Mucosa of rectum (tissue), 2 donors: Measurements from ENCODE around the gene MAPK11.

Source experiments
- H3K27ac ChIP-seq, 2 donors: one replicate each; pipeline ENCODE4 v1.7.0; 2013; ENCODE audit warnings: inconsistent platforms in 2 of 2, low read depth in 2 of 2, low read length in 2 of 2
- H3K27me3 ChIP-seq, 2 donors: one replicate each; pipeline ENCODE4 v1.7.0; 2013; ENCODE audit warnings: low read length in 2 of 2; ENCODE audit not compliant: control insufficient read depth in 2 of 2, insufficient read depth in 2 of 2
- H3K36me3 ChIP-seq, 2 donors: one replicate each; pipeline ENCODE4 v1.7.0; 2013; ENCODE audit warnings: low read length in 2 of 2; ENCODE audit not compliant: control insufficient read depth in 2 of 2, insufficient read depth in 2 of 2
- H3K4me1 ChIP-seq, 2 donors: one replicate each; pipeline ENCODE4 v1.7.0; 2013; ENCODE audit warnings: low read length in 2 of 2, mild to moderate bottlenecking in 1 of 2; ENCODE audit not compliant: control insufficient read depth in 2 of 2, insufficient read depth in 2 of 2
- H3K4me3 ChIP-seq, 2 donors: one replicate each; pipeline ENCODE4 v1.7.0; 2013; ENCODE audit warnings: low read length in 2 of 2
- H3K9ac ChIP-seq, 2 donors: one replicate each; pipeline ENCODE4 v1.7.0; 2013; ENCODE audit warnings: low read length in 2 of 2, low read depth in 1 of 2, mild to moderate bottlenecking in 1 of 2
- H3K9me3 ChIP-seq, 2 donors: one replicate each; pipeline ENCODE4 v1.7.0; 2013; ENCODE audit warnings: low read length in 2 of 2; ENCODE audit not compliant: control insufficient read depth in 2 of 2
- donor health status: healthy.
- donor health status: Normal muscosa, but diverticular disease.

Gene MAPK11

GRCh38 chr22:50269970-50270665 lies at the start of gene MAPK11:
Gene MAPK11, minus strand, starts transcription at chr22:50270380. Its CDS starts 88 bp downstream, at chr22:50270292.
- H3K4me3 ChIP-seq = peak within 1 kb of the TSS; percentile 35 to 60
- peak within 1 kb of the TSS in 1 of 2 donors; percentile 26 for H3K9ac ChIP-seq
- H3K36me3 ChIP-seq = peaks cover 2 to 5% of the 10 kb centered on the region in 2 donors
- H3K27ac ChIP-seq = peak within 1 kb of the TSS in 1 of 2 donors; percentile 9
- peaks cover 18 to 19% of the 10 kb centered on the region in 2 donors for H3K4me1 ChIP-seq
- no peaks in the 10 kb centered on the region for H3K9me3 ChIP-seq
- peaks cover 4 to 6% of the 10 kb centered on the region in 2 donors for H3K27me3 ChIP-seq

DNA sequence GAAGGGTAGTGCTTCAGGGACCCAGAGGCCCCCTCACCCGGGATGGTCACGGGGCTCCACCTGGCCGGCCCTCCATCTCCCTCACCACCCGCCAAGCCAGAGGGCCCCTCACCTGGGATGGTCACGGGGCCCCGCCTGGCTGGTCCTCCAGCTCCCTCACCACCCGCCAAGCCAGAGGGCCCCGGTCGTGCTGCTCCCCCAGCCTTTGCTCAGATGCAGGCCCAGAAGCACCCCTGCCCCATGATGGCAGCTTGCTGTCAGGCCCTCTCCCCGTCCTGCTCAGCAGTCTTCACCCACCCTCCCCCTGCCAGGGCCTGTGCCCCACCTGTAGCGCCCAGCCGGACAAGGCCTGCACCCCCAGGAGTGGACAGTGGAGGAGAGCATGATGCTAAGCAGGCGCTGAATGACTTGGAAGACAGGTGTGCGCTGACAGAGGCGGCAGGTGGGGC lies 49.3 kb upstream of the MAPK11 start:
- Histone ChIP-seq H3K27me3 (no peaks in the 10 kb centered on the region), H3K4me3 (no peak overlapping the region), H3K27ac (no peak overlapping the region), H3K9ac (no peak overlapping the region), H3K9me3 (no peaks in the 10 kb centered on the region), H3K4me1 (peaks cover 3 to 6% of the 10 kb centered on the region in 2 donors), H3K36me3 (no peaks in the 10 kb centered on the region)

- Histone ChIP-seq H3K9me3 (no peaks in the 10 kb centered on the region), H3K27me3 (no peaks in the 10 kb centered on the region), H3K4me3 (no peak overlapping the region), H3K4me1 (peaks cover 10 to 11% of the 10 kb centered on the region in 2 donors), H3K9ac (no peak overlapping the region), H3K36me3 (no peaks in the 10 kb centered on the region), H3K27ac (no peak overlapping the region)
Observed at GRCh38 chr22:50318698-50319411, 48.7 kb upstream of the MAPK11 start.

DNA sequence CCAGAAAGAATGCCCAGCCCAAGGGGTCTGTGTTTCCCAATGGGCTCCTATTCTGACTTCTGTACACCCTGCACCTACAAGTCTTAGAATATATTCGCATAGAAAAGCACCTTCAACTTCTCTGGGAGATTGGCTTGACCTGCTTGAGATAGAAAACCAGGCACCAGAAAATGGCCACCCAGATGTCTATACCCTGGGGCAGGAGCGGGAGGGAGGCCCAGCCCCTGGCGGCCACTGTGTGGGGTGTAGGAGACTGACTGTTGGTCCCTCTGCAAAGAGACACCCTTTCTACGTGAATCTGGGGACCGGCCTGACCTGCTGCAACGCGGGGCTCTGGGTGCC lies 48.1 kb upstream of the MAPK11 start:
- H3K9me3 ChIP-seq = no peaks in the 10 kb centered on the region
- no peak overlapping the region for H3K9ac ChIP-seq
- H3K4me3 ChIP-seq = no peak overlapping the region
- peaks cover 10 to 11% of the 10 kb centered on the region in 2 donors for H3K4me1 ChIP-seq
- H3K27ac ChIP-seq = no peak overlapping the region
- H3K27me3 ChIP-seq = no peaks in the 10 kb centered on the region
- no peaks in the 10 kb centered on the region for H3K36me3 ChIP-seq

GRCh38 chr22:50317674-50318073 lies 47.5 kb upstream of the MAPK11 start:
- no peaks in the 10 kb centered on the region for H3K27me3 ChIP-seq
- no peak overlapping the region for H3K9ac ChIP-seq
- no peaks in the 10 kb centered on the region for H3K36me3 ChIP-seq
- H3K27ac ChIP-seq = no peak overlapping the region
- H3K4me3 ChIP-seq = no peak overlapping the region
- H3K4me1 ChIP-seq = peaks cover 10 to 11% of the 10 kb centered on the region in 2 donors
- no peaks in the 10 kb centered on the region for H3K9me3 ChIP-seq

- Histone ChIP-seq H3K4me1 (peaks cover 10 to 11% of the 10 kb centered on the region in 2 donors), H3K9me3 (no peaks in the 10 kb centered on the region), H3K4me3 (no peak overlapping the region), H3K36me3 (no peaks in the 10 kb centered on the region), H3K27me3 (no peaks in the 10 kb centered on the region), H3K27ac (no peak overlapping the region), H3K9ac (no peak overlapping the region)
Observed at GRCh38 chr22:50317178-50317577, 47.0 kb upstream of the MAPK11 start.

- Histone ChIP-seq H3K9me3 (no peaks in the 10 kb centered on the region), H3K27ac (no peak overlapping the region), H3K27me3 (no peaks in the 10 kb centered on the region), H3K36me3 (no peaks in the 10 kb centered on the region), H3K4me1 (peaks cover 10 to 11% of the 10 kb centered on the region in 2 donors), H3K9ac (no peak overlapping the region), H3K4me3 (no peak overlapping the region)
Observed at GRCh38 chr22:50316114-50317065, 46.2 kb upstream of the MAPK11 start.

- Histone ChIP-seq H3K27me3 (no peaks in the 10 kb centered on the region), H3K27ac (peak overlapping the region in 1 of 2 donors; percentile 72), H3K4me3 (peak overlapping the region in 1 of 2 donors; percentile 67), H3K9ac (no peak overlapping the region), H3K9me3 (no peaks in the 10 kb centered on the region), H3K4me1 (peaks cover 10 to 11% of the 10 kb centered on the region in 2 donors), H3K36me3 (no peaks in the 10 kb centered on the region)
Observed at GRCh38 chr22:50315289-50316113, 45.3 kb upstream of the MAPK11 start.

- Histone ChIP-seq H3K9me3 (no peaks in the 10 kb centered on the region), H3K27ac (peak overlapping the region; percentile 34 to 72), H3K36me3 (no peaks in the 10 kb centered on the region), H3K4me3 (peak overlapping the region; percentile 58 to 67), H3K27me3 (no peaks in the 10 kb centered on the region), H3K4me1 (peaks cover 10 to 11% of the 10 kb centered on the region in 2 donors), H3K9ac (peak overlapping the region; percentile 24 to 47)
Observed at GRCh38 chr22:50314455-50315288, 44.5 kb upstream of the MAPK11 start.
